ENCODE data around the gene MAPKAPK3.

The MAPKAPK3 gene

DNA sequence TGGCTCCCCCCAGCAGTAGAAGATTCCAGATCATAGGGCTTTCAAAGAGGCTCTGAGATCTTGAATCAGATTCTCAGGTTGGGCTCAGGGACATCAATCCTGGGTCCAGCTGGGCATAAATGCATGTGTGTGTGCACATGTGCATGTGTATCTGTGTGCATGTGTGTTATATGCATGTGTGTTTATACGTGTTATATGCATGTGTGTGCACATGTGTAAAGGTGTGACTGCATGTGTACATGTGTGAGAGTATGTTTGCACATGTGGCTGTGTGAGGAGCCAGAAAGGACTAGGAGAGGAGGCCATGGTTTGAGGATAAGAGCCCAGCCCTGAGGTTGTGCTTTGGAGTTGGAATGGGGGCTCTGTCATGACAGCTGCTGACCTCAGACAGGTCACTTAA lies 1.8 kb upstream of the MAPKAPK3 start:
- TF ChIP-seq, protein P1, sequence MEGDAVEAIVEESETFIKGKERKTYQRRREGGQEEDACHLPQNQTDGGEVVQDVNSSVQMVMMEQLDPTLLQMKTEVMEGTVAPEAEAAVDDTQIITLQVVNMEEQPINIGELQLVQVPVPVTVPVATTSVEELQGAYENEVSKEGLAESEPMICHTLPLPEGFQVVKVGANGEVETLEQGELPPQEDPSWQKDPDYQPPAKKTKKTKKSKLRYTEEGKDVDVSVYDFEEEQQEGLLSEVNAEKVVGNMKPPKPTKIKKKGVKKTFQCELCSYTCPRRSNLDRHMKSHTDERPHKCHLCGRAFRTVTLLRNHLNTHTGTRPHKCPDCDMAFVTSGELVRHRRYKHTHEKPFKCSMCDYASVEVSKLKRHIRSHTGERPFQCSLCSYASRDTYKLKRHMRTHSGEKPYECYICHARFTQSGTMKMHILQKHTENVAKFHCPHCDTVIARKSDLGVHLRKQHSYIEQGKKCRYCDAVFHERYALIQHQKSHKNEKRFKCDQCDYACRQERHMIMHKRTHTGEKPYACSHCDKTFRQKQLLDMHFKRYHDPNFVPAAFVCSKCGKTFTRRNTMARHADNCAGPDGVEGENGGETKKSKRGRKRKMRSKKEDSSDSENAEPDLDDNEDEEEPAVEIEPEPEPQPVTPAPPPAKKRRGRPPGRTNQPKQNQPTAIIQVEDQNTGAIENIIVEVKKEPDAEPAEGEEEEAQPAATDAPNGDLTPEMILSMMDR (IDR thresholded peaks at IDR 0.05; ENCODE audit: insufficient read depth, missing control alignments) = no peak
- DNase-seq (ENCODE audit: insufficient read length, low spot score) (no peak), FAIRE-seq (no peak)

GRCh38 chr3:50616003-50616769 lies 765 bp upstream of the MAPKAPK3 start:
- TF ChIP-seq, protein P1 (IDR thresholded peaks at IDR 0.05; ENCODE audit: insufficient read depth, missing control alignments) = peak; percentile 98
- peak; percentile 38 for FAIRE-seq
- DNase-seq (ENCODE audit: insufficient read length, low spot score) = peak; percentile 72

DNA sequence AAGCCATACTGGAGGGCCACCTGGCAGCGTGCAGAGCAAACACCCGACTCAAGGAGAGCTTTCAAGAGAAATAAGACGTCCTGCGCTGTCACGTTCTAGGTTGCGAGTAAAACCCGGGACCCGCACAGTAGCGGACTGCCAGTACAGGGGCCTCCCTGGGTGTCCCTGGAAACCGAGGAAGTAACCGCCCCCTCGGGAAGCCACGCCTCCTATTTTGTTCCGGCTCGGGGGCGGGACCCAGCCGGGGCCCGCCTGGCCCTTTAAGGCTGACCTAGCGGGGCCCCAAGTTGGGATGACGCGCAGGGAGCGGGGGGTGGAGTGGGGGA lies 218 bp upstream of the MAPKAPK3 start:
- TF ChIP-seq, protein P1 (IDR thresholded peaks at IDR 0.05; ENCODE audit: insufficient read depth, missing control alignments) = no peak
- DNase-seq (ENCODE audit: insufficient read length, low spot score) (peak; percentile 91), FAIRE-seq (no peak)

GRCh38 chr3:50617911-50618481 lies 1.0 kb downstream of the MAPKAPK3 start:
- TF ChIP-seq, protein P1 (IDR thresholded peaks at IDR 0.05; ENCODE audit: insufficient read depth, missing control alignments) = no peak
- DNase-seq (ENCODE audit: insufficient read length, low spot score) (no peak), FAIRE-seq (no peak)

DNA sequence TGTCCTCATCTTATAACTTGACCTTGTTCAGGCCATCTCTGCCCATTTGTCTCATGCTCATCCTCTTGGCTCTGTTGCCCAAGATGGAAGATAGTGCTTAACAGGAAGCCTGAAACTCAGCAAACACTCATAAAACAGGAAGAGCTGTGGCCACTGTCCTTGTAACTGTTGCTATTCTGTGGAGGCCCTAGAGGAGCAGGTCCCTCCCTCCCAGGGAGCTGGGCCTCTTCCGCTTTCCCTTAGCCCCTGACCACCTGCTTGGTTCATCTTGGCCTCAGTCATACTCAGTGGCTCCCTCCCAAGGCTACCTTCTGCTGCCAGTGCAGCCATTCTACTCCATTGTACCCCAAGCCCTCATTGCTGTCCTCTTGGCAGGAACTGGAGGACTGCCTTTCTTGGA lies 3.5 kb downstream of the MAPKAPK3 start:
- no peak for DNase-seq (ENCODE audit: insufficient read length, low spot score)
- TF ChIP-seq, protein P1 (IDR thresholded peaks at IDR 0.05; ENCODE audit: insufficient read depth, missing control alignments) = no peak
- no peak for FAIRE-seq

GRCh38 chr3:50620820-50621219 lies 3.9 kb downstream of the MAPKAPK3 start:
- DNase-seq (ENCODE audit: insufficient read length, low spot score) = no peak
- no peak for FAIRE-seq
- TF ChIP-seq, protein P1 (IDR thresholded peaks at IDR 0.05; ENCODE audit: insufficient read depth, missing control alignments) = no peak

DNA sequence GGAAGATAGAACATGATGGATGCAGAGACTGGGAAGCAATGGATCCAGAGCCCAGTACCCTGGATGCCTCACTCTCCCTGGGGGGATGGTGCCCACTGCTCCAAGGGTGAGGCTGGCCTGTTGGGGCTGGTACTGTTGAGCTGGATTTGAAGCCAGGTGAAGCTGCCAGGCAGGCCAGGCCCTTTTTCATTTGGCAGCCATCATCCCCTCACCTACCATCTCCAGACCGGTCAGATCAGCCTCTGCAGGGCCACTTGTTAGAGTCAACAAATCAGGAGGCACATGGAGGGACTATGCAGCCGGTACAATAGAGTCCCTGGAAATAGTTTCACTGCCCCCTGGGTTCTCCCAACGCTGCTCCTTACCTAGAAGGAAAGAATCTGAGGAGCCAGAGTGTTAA lies 5.9 kb downstream of the MAPKAPK3 start:
- TF ChIP-seq, protein P1 (IDR thresholded peaks at IDR 0.05; ENCODE audit: insufficient read depth, missing control alignments) = no peak
- FAIRE-seq (no peak), DNase-seq (ENCODE audit: insufficient read length, low spot score) (no peak)
